Left ventricle myocardium inferior (tissue), 1 donor: Measurements from ENCODE around the gene IFNLR1. TPM values are rescaled to one million over a fixed set of nuclear protein-coding genes. Genes with fewer than 3 reads are reported as not detected.

Experiments used
- DNase-seq: peaks from one replicate; pipeline ENCODE4 v3.0.0-alpha.2; 2020
- H3K27ac ChIP-seq: fragments of 200-600 bp; replicated peaks from 2 replicates; pipeline ENCODE4 v1.8.0; 2021
- H3K27me3 ChIP-seq: fragments of 200-600 bp; 2 replicates; pipeline ENCODE4 v1.8.0; 2021; ENCODE audit warnings: low read depth
- H3K36me3 ChIP-seq: fragments of 200-600 bp; 2 replicates; pipeline ENCODE4 v1.8.0; 2021
- H3K4me1 ChIP-seq: fragments of 200-600 bp; 2 replicates; pipeline ENCODE4 v1.8.0; 2021
- H3K4me3 ChIP-seq: fragments of 200-600 bp; 2 replicates; pipeline ENCODE4 v1.8.0; 2021; ENCODE audit warnings: mild to moderate bottlenecking, moderate library complexity
- H3K9me3 ChIP-seq: fragments of 200-600 bp; replicated peaks from 2 replicates; pipeline ENCODE4 v1.8.0; 2021
- CTCF ChIP-seq: fragments of 200-600 bp; IDR thresholded peaks from 2 replicates; pipeline ENCODE4 v1.8.0; 2021; ENCODE audit warnings: antibody characterized with exemption, mild to moderate bottlenecking, borderline replicate concordance
- intact Hi-C: fragments of 100-400 bp; cut with micrococcal nuclease; formaldehyde crosslinking; loops from one replicate; pipeline ENCODE4 v1.11.0; 2022
- total RNA-seq: library from RNA; stranded (reverse); fragmentation: NEBNext Ultra II Directional; extraction: Animal tissue kit (Norgen Biotek cat#: 25700); gene quantifications from one replicate; pipeline ENCODE4 v1.2.1, GENCODE V29; 2021
- donor health status: DM: no; HTN: yes; CAD: no; lungs with severe emphysema.

Gene IFNLR1
- total RNA-seq, 1 donor from 2014 or later = 2.0 TPM

- Histone ChIP-seq H3K9me3 (no peaks in the 10 kb centered on the region), H3K27ac (no peak overlapping the region), H3K4me1 (no peaks in the 10 kb centered on the region), H3K4me3 (no peak overlapping the region), H3K36me3 (no peaks in the 10 kb centered on the region), H3K27me3 (peaks cover 19% of the 10 kb centered on the region)
- DNase-seq = no peak
- TF ChIP-seq CTCF = no peak
- intact Hi-C loops = no loop called here
Observed at GRCh38 chr1:24169286-24169685, 17.8 kb downstream of the IFNLR1 start.

GRCh38 chr1:24168245-24168644 lies 18.8 kb downstream of the IFNLR1 start:
- no peak for TF ChIP-seq CTCF
- Histone ChIP-seq H3K27me3 (peaks cover 18% of the 10 kb centered on the region), H3K4me3 (no peak overlapping the region), H3K4me1 (no peaks in the 10 kb centered on the region), H3K36me3 (no peaks in the 10 kb centered on the region), H3K9me3 (no peaks in the 10 kb centered on the region), H3K27ac (no peak overlapping the region)
- DNase-seq = no peak
- intact Hi-C loops = no loop called here

DNA sequence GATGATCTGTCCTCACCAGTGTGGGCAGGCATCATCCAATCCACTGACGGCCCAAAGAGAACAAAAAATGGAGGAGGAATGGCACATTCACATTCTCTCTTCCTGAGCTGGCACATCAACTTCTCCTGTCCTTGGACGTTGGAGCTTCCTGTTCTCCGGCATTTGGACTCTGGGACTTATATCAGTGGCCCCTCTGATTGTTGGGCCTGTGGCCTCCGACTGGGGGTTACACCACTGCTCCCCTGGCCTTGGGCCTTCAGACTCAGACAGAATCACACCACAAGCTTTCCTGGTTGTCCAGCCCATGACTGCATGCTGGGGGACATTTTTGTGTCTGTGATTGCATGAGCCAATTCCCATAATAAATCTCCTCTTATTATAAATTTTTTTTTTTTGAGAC lies 20.1 kb downstream of the IFNLR1 start:
- TF ChIP-seq CTCF = no peak
- H3K27me3 ChIP-seq = peaks cover 15% of the 10 kb centered on the region
- H3K4me1 ChIP-seq = no peaks in the 10 kb centered on the region
- no peak overlapping the region for H3K4me3 ChIP-seq
- no peaks in the 10 kb centered on the region for H3K36me3 ChIP-seq
- no peak for DNase-seq
- H3K27ac ChIP-seq = no peak overlapping the region
- H3K9me3 ChIP-seq = no peaks in the 10 kb centered on the region
- intact Hi-C loops = no loop called here

- intact Hi-C loops = no loop called here
Observed at GRCh38 chr1:24165500-24165899, 21.6 kb downstream of the IFNLR1 start.

DNA sequence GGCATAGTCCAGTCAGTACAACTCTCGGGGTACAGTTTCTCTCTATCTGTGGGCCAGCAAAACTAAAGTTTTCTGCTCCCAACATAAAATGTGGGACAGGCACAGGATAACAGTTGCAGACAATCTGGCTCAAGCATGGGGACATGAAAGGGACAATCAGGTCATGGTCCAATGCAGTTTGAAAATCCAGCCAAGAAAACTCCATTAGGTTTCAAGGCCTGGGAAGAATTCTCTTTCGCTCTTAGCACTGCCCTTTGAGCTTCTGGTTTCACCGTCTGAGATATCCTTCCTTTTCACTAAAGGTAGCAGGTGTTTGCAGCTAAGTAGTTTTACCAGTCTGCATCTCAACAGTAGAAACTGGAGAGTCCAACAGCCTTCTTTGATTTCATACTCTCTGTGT lies 23.1 kb downstream of the IFNLR1 start:
- no peak for DNase-seq
- intact Hi-C loops = no loop called here
- Histone ChIP-seq H3K9me3 (no peaks in the 10 kb centered on the region), H3K4me1 (no peaks in the 10 kb centered on the region), H3K4me3 (no peak overlapping the region), H3K27ac (no peak overlapping the region), H3K27me3 (peaks cover 2% of the 10 kb centered on the region), H3K36me3 (no peaks in the 10 kb centered on the region)
- TF ChIP-seq CTCF = no peak

More at GRCh38 chr1:24165500-24165899, 21.6 kb downstream of the IFNLR1 start:
- Histone ChIP-seq H3K4me3 (no peak overlapping the region), H3K9me3 (no peaks in the 10 kb centered on the region), H3K36me3 (no peaks in the 10 kb centered on the region), H3K27ac (no peak overlapping the region), H3K27me3 (peaks cover 12% of the 10 kb centered on the region), H3K4me1 (no peaks in the 10 kb centered on the region)
- no peak for DNase-seq
- no peak for TF ChIP-seq CTCF

- no peak overlapping the region for H3K4me3 ChIP-seq
- H3K4me1 ChIP-seq = peaks cover 9% of the 10 kb centered on the region
- no peak overlapping the region for H3K27ac ChIP-seq
- no peak for TF ChIP-seq CTCF
- H3K9me3 ChIP-seq = no peaks in the 10 kb centered on the region
- H3K36me3 ChIP-seq = no peaks in the 10 kb centered on the region
- intact Hi-C loops = no loop called here
- DNase-seq = no peak
- H3K27me3 ChIP-seq = no peaks in the 10 kb centered on the region
Observed at GRCh38 chr1:24162201-24162600, 24.9 kb downstream of the IFNLR1 start.
